ENCODE measurements around the gene GLT6D1.

Gene GLT6D1

DNA sequence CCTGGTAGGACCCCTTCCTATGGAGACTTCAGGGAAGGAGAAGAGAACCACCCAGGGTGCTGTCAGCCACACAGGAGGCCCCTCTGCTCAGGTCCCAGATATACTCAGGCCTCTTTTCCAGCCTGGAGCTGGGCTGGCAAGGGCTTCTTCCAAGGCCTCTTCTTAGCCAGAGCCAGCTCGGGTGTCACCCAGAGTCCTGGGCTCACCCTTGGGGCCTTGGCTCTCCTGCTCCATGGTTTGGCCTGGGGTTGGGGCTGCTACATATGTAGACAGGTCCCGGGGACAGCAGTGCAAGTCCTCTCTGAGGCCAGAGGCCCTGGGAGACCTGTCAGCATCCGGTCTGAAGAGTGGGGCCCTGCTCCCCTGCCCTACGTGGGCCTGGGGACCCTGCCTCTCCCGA, 55.0 kb downstream of the GLT6D1 start:
- no peak for DNase-seq (ENCODE audit: low read depth)

GRCh38 chr9:135583688-135584011, 55.7 kb downstream of the GLT6D1 start:
- no peak for DNase-seq (ENCODE audit: low read depth)

GRCh38 chr9:135582966-135583687, 56.2 kb downstream of the GLT6D1 start:
- DNase-seq (ENCODE audit: low read depth), result no peak

DNA sequence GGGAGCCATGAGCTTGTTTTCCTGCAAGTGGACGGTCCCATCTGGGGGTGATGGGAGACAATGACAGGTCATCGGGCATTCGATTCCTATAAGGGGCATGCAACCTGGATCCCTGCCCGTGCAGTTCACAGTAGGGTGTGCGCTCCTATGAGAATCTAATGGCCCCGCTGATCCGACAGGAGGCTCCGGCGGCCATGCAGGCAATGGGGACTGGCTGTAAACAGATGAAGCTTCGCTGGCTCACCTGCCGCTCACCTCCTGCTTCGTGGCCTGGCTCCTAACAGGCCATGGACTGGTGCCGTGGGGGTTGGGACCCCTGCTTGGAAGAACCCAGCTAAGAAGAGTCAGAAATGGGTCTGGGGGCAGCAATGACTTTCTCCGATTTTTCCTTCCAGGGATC, 56.8 kb downstream of the GLT6D1 start:
- DNase-seq (ENCODE audit: low read depth), result no peak

DNA sequence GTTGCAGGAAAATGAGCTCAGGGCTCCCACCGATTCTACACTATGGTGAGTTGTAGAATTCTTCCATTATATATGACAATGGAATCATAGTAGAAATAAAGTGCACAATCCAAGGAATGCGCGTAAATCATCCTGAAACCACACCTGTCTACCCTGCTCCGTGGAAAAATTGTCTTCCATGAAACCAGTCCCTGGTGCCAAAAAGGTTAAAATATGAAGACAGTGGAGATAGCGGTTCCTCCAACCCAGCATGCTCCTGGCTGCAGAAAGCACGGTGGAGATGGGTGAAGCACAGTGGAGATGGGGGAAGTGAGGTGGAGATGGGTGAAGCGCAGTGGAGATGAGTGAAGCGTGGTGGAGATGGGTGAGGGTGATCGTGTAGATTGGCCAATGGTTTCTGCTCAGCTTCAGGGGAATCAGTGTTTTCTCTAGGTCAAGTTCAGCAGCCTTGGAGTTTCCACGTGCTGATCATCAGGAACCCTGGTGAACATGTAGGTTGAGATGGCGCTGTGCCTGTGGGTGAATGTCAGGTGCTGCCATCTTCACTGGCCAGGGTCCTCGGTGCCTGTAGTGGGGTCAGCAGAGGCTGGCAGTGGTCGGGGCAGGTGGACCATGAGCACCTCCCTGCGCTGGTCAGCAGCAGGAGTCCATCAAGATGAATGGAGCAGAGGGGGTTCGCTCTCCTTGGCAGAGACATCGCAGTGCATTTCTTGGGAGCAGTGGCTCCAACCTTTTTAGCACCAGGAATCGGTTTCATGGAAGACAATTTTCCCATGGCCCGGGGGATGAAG, 57.5 kb downstream of the GLT6D1 start:
- DNase-seq (ENCODE audit: low read depth), result no peak

GRCh38 chr9:135580664-135581380, 58.5 kb downstream of the GLT6D1 start:
- DNase-seq (ENCODE audit: low read depth), result no peak

- DNase-seq (ENCODE audit: low read depth), result no peak
Measured at GRCh38 chr9:135579889-135580660, 59.3 kb downstream of the GLT6D1 start.

DNA sequence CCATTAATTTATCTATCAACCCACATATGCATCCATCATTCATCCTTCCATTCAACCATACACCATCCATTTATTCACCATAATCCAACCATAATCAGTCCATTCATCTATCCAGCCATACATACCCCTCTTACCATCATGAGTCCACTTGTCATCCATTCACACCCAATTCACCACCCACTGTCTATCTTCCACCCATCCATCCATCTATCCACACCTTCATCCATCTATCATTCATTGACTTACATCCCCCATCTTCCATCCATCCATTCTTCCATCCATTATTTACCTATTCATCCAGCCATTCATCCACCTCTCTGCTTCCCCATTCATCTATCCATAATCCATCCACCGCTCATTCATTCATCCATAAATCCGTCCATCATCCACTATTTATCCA, 60.0 kb downstream of the GLT6D1 start:
- no peak for DNase-seq (ENCODE audit: low read depth)

GRCh38 chr9:135577256-135577655, 62.1 kb downstream of the GLT6D1 start:
- no peak for DNase-seq (ENCODE audit: low read depth)

- DNase-seq (ENCODE audit: low read depth), result no peak
Measured at GRCh38 chr9:135575995-135576631, 63.2 kb downstream of the GLT6D1 start.

DNA sequence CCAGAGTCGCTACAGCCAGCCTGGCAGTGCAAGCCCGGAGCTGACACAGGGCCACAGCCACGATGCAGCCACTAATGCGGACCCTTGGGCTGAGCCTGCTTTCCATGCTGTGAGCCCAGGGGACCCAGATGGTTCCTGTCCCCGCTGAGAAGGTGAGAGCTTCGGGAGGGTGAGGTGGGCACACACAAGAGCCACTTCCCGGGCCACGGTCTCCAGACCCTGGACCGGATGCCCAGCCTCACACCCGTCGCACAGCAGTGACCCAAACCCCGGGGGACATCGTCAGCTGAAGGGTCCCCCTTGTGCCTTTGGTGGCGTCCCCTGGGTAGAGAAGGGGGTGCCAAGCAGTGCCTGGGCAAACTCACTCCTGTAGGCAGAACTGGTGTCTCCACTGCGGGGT, 64.4 kb downstream of the GLT6D1 start:
- DNase-seq (ENCODE audit: low read depth), result no peak

- no peak for DNase-seq (ENCODE audit: low read depth)
Measured at GRCh38 chr9:135574331-135574730, 65.0 kb downstream of the GLT6D1 start.

All from stimulated activated CD8-positive, alpha-beta memory T cell treated with anti-CD3 and anti-CD28 coated beads, Interleukin-12 subunit alpha, Interleukin-12 subunit beta, amount 100 ng/mL, for 1 hour (primary cell).